Subcutaneous abdominal adipose tissue (tissue), 5 donors: ENCODE measurements around the gene RSAD2.

Source experiments
- H3K27ac ChIP-seq: one replicate; pipeline ENCODE4 v1.7.0; 2013; ENCODE audit warnings: low read depth, mild to moderate bottlenecking, inconsistent platforms, low read length, moderate library complexity
- H3K27me3 ChIP-seq, 5 donors: one replicate each; pipeline ENCODE4 v1.7.0; 2013; ENCODE audit warnings: low read length in 5 of 5, inconsistent platforms in 1 of 5; ENCODE audit not compliant: control insufficient read depth in 5 of 5, insufficient read depth in 4 of 5
- H3K36me3 ChIP-seq, 5 donors: one replicate each; pipeline ENCODE4 v1.7.0; 2013; ENCODE audit warnings: low read length in 5 of 5; ENCODE audit not compliant: control insufficient read depth in 5 of 5, insufficient read depth in 5 of 5
- H3K4me1 ChIP-seq, 5 donors: one replicate each; pipeline ENCODE4 v1.7.0; 2013; ENCODE audit warnings: low read length in 5 of 5, mild to moderate bottlenecking in 3 of 5, moderate library complexity in 1 of 5; ENCODE audit not compliant: control insufficient read depth in 5 of 5, insufficient read depth in 5 of 5
- H3K4me3 ChIP-seq, 5 donors: one replicate each; pipeline ENCODE4 v1.7.0; 2013; ENCODE audit warnings: low read length in 5 of 5, low read depth in 1 of 5
- H3K9ac ChIP-seq, 5 donors: one replicate each; pipeline ENCODE4 v1.7.0; 2013; ENCODE audit warnings: low read length in 5 of 5, mild to moderate bottlenecking in 4 of 5, moderate library complexity in 3 of 5
- H3K9me3 ChIP-seq, 5 donors: one replicate each; pipeline ENCODE4 v1.7.0; 2013; ENCODE audit warnings: low read length in 5 of 5; ENCODE audit not compliant: control insufficient read depth in 5 of 5
- donor health status: healthy.
- donor health status: healthy.
- donor health status: healthy.
- donor health status: healthy.
- donor health status: healthy.

RSAD2 gene

DNA sequence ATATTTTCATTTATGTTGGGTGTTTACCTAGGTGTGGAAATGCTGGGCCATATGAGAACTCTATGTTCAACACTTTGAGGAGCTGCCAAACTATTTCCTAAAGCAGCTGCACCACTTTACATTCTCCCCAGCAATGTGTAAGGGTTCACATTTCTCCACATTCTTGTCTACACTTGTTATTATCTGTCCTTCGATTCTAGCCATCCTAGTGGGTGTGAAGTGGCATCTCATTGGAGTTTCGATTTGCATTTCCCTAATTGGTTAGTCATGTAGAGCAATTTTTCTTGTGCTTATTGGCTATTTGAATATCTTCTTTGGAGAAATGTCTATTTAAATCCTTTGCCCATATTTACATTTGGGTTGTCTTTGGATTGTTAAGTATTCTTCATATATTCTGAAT lies 61.5 kb downstream of the RSAD2 start:
- H3K4me1 ChIP-seq = peaks cover 0 to 13% (median 12%) of the 10 kb centered on the region in 5 donors

DNA sequence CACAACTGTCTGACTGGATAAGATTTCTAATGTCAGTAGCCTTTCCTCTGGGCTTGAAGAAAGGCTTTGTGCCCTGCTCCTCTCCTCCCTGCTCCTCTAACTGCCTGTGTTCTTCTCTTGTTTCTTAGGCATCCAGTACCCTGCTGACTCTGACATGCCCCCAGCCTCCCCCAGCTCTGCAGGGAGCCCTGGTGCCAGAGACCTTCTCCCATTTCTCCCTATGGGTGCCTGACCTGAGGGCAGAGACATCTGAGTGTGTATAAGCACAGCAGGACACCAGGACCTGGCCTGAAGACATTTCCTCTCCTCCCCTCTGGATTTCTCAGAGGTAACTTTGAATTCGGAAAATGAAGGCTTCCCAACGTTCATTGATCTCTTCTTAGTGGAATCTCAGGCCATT lies 63.2 kb downstream of the RSAD2 start:
- no peak overlapping the region for H3K4me3 ChIP-seq
- H3K27ac ChIP-seq = no peak overlapping the region
- peaks cover 0 to 15% (median 9%) of the 10 kb centered on the region in 5 donors for H3K36me3 ChIP-seq
- no peaks in the 10 kb centered on the region for H3K9me3 ChIP-seq
- H3K4me1 ChIP-seq = peaks cover 0 to 29% (median 27%) of the 10 kb centered on the region in 5 donors
- H3K9ac ChIP-seq = no peak overlapping the region
- H3K27me3 ChIP-seq = no peaks in the 10 kb centered on the region

More for the DNA sequence above, 61.5 kb downstream of the RSAD2 start:
- H3K4me3 ChIP-seq = no peak overlapping the region
- no peaks in the 10 kb centered on the region for H3K27me3 ChIP-seq
- no peaks in the 10 kb centered on the region for H3K9me3 ChIP-seq
- H3K9ac ChIP-seq = no peak overlapping the region
- H3K36me3 ChIP-seq = peaks cover 0 to 15% (median 9%) of the 10 kb centered on the region in 5 donors
- no peak overlapping the region for H3K27ac ChIP-seq

DNA sequence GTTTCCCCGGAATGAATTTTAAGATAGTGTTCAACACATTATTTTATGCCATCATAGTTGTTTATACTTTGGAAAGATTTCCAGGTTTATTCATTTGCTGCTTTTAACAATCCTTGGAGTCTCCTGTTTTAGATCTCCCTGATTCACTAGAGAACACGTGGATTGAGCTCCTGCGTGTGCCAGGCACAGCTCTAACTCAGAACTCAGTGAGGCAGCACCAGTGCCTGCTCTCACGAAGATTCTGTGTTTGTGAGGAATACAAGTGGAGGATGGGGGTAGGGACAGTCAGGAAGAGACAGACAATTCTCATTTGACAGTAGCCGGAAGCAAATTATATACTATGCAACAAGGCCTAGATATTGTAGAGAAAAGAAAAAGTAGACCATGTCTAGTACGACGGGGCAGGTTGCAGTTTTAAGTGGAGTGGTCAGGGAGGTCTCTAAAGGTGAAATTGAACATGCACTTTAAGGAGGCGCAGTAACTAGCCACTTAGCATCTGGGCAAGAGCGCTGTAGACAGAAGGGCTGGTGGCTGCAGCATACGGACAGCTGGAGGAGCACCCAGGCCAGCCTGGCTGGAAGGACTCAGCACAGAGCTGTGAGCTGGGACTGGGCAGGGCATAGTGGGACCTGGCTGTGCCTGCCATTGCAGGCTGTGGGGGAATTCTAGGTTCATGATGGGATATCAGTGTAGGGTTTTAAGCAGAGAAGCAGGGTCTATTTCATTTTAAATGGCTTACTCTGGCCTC lies 63.9 kb downstream of the RSAD2 start:
- H3K4me3 ChIP-seq = no peak overlapping the region
- H3K4me1 ChIP-seq = peaks cover 0 to 29% (median 29%) of the 10 kb centered on the region in 5 donors
- H3K9me3 ChIP-seq = no peaks in the 10 kb centered on the region
- peaks cover 0 to 15% (median 9%) of the 10 kb centered on the region in 5 donors for H3K36me3 ChIP-seq
- H3K9ac ChIP-seq = no peak overlapping the region
- H3K27me3 ChIP-seq = no peaks in the 10 kb centered on the region
- no peak overlapping the region for H3K27ac ChIP-seq

GRCh38 chr2:6942848-6943247 lies 65.3 kb downstream of the RSAD2 start:
- Histone ChIP-seq H3K36me3 (peaks cover 0 to 15% (median 9%) of the 10 kb centered on the region in 5 donors), H3K27me3 (no peaks in the 10 kb centered on the region), H3K9ac (no peak overlapping the region), H3K9me3 (no peaks in the 10 kb centered on the region), H3K27ac (no peak overlapping the region), H3K4me1 (peaks cover 0 to 31% (median 29%) of the 10 kb centered on the region in 5 donors), H3K4me3 (no peak overlapping the region)

- Histone ChIP-seq H3K9me3 (no peaks in the 10 kb centered on the region), H3K4me1 (peaks cover 0 to 31% (median 29%) of the 10 kb centered on the region in 5 donors), H3K27ac (peak overlapping the region; percentile 78), H3K4me3 (no peak overlapping the region), H3K36me3 (peaks cover 0 to 15% (median 9%) of the 10 kb centered on the region in 5 donors), H3K9ac (no peak overlapping the region), H3K27me3 (no peaks in the 10 kb centered on the region)
Observed at GRCh38 chr2:6943523-6943922, 65.9 kb downstream of the RSAD2 start.

DNA sequence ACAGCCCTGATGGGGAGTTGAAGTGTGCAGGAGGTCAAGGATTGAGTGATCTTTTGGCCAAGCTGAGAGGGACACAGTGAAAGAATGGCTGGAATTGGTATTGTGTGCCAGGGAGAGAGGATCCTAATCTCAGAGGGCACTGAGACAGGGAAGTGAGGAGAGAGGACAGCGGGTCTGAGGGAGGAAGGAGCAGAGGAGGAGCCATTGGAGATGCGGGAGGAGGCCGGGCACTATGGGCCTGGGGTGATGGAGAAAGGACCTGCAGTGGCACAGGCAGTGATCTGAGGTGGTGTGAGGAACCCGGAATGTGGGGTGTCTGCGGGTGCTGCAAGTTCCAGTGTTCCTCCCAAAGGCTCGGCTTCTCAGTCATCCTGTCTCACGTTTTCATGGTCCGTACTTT lies 66.4 kb downstream of the RSAD2 start:
- Histone ChIP-seq H3K27me3 (no peaks in the 10 kb centered on the region), H3K27ac (peak overlapping the region; percentile 78), H3K36me3 (peaks cover 0 to 15% (median 9%) of the 10 kb centered on the region in 5 donors), H3K9me3 (no peaks in the 10 kb centered on the region), H3K9ac (no peak overlapping the region), H3K4me3 (no peak overlapping the region), H3K4me1 (peaks cover 0 to 31% (median 29%) of the 10 kb centered on the region in 5 donors)

GRCh38 chr2:6944555-6944954 lies 67.0 kb downstream of the RSAD2 start:
- H3K9me3 ChIP-seq = no peaks in the 10 kb centered on the region
- H3K4me1 ChIP-seq = peaks cover 0 to 31% (median 29%) of the 10 kb centered on the region in 5 donors
- H3K9ac ChIP-seq = peak overlapping the region in 3 of 5 donors; percentile 13 to 65 (median 45)
- peak overlapping the region; percentile 78 for H3K27ac ChIP-seq
- no peaks in the 10 kb centered on the region for H3K27me3 ChIP-seq
- H3K36me3 ChIP-seq = peaks cover 0 to 15% (median 9%) of the 10 kb centered on the region in 5 donors
- H3K4me3 ChIP-seq = no peak overlapping the region

DNA sequence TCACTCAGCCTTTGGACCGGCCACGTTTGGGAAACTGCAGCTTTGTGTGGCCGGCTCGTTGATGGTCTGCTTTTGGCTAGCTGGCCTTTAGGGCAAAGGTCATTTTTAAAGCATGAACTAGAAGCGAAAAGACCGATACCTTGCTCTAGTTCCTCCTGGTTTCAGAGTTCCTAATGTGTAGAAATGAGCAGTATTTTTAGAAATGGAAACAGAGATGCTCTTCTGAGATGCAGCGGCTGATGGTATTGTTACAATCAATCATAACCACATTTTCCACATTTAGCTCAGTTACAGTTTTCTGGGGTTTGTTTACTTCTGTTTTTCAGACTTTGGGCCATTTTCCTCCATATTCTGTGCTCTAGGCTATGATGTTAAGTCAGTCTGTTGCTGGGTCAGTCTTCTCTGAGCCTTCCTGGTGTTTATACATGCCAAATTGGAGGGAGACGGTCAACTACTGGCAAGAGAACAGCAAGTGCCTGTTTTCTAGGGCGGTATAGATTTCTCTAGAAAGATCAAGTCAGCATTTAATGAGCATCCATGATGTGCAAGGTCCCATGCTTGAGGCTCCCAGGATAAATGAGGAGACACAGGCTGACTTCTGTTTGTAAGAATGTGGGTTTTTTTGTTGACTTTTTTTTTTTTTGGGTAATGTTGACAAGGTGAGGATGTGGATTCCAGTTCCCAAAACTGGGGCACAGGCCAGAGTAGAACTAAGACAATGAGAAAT lies 67.7 kb downstream of the RSAD2 start:
- peak overlapping the region; percentile 78 for H3K27ac ChIP-seq
- H3K27me3 ChIP-seq = no peaks in the 10 kb centered on the region
- H3K9ac ChIP-seq = peak overlapping the region in 4 of 5 donors; percentile 10 to 65 (median 29)
- H3K4me3 ChIP-seq = no peak overlapping the region
- H3K36me3 ChIP-seq = peaks cover 0 to 15% (median 9%) of the 10 kb centered on the region in 5 donors
- H3K9me3 ChIP-seq = no peaks in the 10 kb centered on the region
- H3K4me1 ChIP-seq = peaks cover 0 to 31% (median 29%) of the 10 kb centered on the region in 5 donors

DNA sequence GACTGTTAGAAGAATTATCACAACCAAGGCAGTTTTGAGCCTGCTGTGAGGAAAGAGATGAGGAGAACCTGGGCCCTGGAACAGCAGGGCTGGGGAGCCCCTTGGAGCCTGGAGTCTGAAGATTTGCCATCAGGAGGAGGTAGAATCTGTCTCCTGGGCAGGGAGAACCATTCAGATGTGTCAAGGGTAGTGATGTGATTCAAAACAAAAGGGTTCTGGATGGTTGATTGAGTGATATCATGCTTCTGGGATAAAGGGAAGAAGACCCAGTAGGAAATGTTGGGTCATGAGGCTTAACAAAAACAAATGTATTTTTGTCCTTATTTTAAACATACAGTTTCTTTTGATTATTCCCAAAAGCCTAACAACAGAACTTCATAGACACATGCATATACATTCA lies 68.2 kb downstream of the RSAD2 start:
- peaks cover 0 to 14% (median 9%) of the 10 kb centered on the region in 5 donors for H3K36me3 ChIP-seq
- H3K4me1 ChIP-seq = peaks cover 0 to 31% (median 29%) of the 10 kb centered on the region in 5 donors
- peak overlapping the region; percentile 78 for H3K27ac ChIP-seq

DNA sequence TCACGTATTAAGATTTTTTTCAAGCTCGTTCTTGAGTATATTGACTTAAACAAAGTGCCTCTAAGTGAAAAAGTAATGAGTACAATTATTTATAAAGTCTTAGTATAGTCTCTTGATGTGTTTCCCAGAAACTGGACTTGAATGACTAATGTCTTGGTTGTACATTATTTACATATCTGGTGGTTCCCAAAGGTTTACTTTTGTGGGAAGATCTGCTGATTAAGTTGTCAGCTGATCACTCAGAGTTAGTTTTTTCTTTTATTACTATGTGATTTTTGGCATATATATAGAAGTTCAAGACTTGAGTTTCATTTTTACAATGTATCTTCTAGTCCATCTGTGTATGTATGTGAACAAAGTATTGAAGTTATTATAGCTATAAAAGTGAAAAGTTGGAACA lies 69.1 kb downstream of the RSAD2 start:
- no peaks in the 10 kb centered on the region for H3K27me3 ChIP-seq
- H3K36me3 ChIP-seq = peaks cover 0 to 8% (median 5%) of the 10 kb centered on the region in 5 donors
- H3K4me3 ChIP-seq = no peak overlapping the region
- no peaks in the 10 kb centered on the region for H3K9me3 ChIP-seq
- H3K4me1 ChIP-seq = peaks cover 0 to 31% (median 29%) of the 10 kb centered on the region in 5 donors
- no peak overlapping the region for H3K9ac ChIP-seq
- peak overlapping the region; percentile 25 for H3K27ac ChIP-seq

More for the DNA sequence above, 68.2 kb downstream of the RSAD2 start:
- Histone ChIP-seq H3K27me3 (no peaks in the 10 kb centered on the region), H3K9ac (peak overlapping the region in 2 of 5 donors; percentile 10 to 65), H3K9me3 (no peaks in the 10 kb centered on the region), H3K4me3 (no peak overlapping the region)
